H9 (cell line): ENCODE results near the gene SORCS2. TPM values are rescaled to one million over a fixed set of nuclear protein-coding genes. Genes with fewer than 3 reads are reported as not detected.

Source experiments
- DNase-seq: peaks from one replicate; pipeline ENCODE4 v3.0.0-alpha.2; 2017
- H2AFZ ChIP-seq: one replicate; pipeline ENCODE4 v1.6.1; 2013; ENCODE audit warnings: mild to moderate bottlenecking, low read length, control low read depth, moderate library complexity
- H2AK5ac ChIP-seq: 2 replicates; pipeline ENCODE4 v1.6.1; 2013; ENCODE audit warnings: low read length, control low read depth, mixed read lengths; ENCODE audit not compliant: insufficient read length
- H2BK120ac ChIP-seq: one replicate; pipeline ENCODE4 v1.6.1; 2013; ENCODE audit warnings: low read depth, mild to moderate bottlenecking, low read length, control low read depth, inconsistent platforms; ENCODE audit not compliant: poor library complexity, severe bottlenecking
- H2BK12ac ChIP-seq: 2 replicates; pipeline ENCODE4 v1.6.1; 2013; ENCODE audit warnings: low read length, control low read depth, mixed read lengths, low read depth; ENCODE audit not compliant: insufficient read length
- H2BK15ac ChIP-seq: 2 replicates; pipeline ENCODE4 v1.6.1; 2013; ENCODE audit warnings: low read depth, low read length, control low read depth
- H2BK20ac ChIP-seq: one replicate; pipeline ENCODE4 v1.6.1; 2013; ENCODE audit warnings: low read depth, mild to moderate bottlenecking, low read length, control low read depth, inconsistent platforms; ENCODE audit not compliant: poor library complexity, severe bottlenecking
- H2BK5ac ChIP-seq: 2 replicates; pipeline ENCODE4 v1.6.1; 2013; ENCODE audit warnings: low read length, control low read depth, mixed read lengths; ENCODE audit not compliant: insufficient read length
- H3K14ac ChIP-seq: 2 replicates; pipeline ENCODE4 v1.6.1; 2013; ENCODE audit warnings: low read length, control low read depth; ENCODE audit not compliant: insufficient read depth
- H3K18ac ChIP-seq: 2 replicates; pipeline ENCODE4 v1.6.1; 2013; ENCODE audit warnings: low read depth, mild to moderate bottlenecking, mixed read lengths, low read length, control low read depth; ENCODE audit not compliant: insufficient read length
- H3K23ac ChIP-seq: 2 replicates; pipeline ENCODE4 v1.6.1; 2013; ENCODE audit warnings: low read length, control low read depth, mixed read lengths, low read depth; ENCODE audit not compliant: insufficient read length
- H3K23me2 ChIP-seq: 2 replicates; pipeline ENCODE4 v1.6.1; 2013; ENCODE audit warnings: low read depth, mild to moderate bottlenecking, mixed read lengths, low read length, control low read depth; ENCODE audit not compliant: insufficient read length, poor library complexity, severe bottlenecking
- H3K27ac ChIP-seq: 2 replicates; pipeline ENCODE4 v1.5.1; 2013; ENCODE audit warnings: low read length, control low read depth, mixed read lengths, low read depth; ENCODE audit not compliant: insufficient read length
- H3K27me3 ChIP-seq: 2 replicates; pipeline ENCODE4 v1.6.1; 2013; ENCODE audit warnings: low read length, control low read depth, inconsistent platforms; ENCODE audit not compliant: insufficient read depth
- H3K4ac ChIP-seq: 2 replicates; pipeline ENCODE4 v1.6.1; 2013; ENCODE audit warnings: low read depth, mild to moderate bottlenecking, control low read depth, inconsistent platforms, low read length, moderate library complexity
- H3K4me1 ChIP-seq: 2 replicates; pipeline ENCODE4 v1.6.1; 2013; ENCODE audit warnings: low read length, control low read depth, inconsistent platforms; ENCODE audit not compliant: insufficient read depth
- H3K4me2 ChIP-seq: 2 replicates; pipeline ENCODE4 v1.6.1; 2013; ENCODE audit warnings: low read length, control low read depth, mixed read lengths; ENCODE audit not compliant: insufficient read length, insufficient read depth
- H3K56ac ChIP-seq: 2 replicates; pipeline ENCODE4 v1.6.1; 2013; ENCODE audit warnings: low read depth, mild to moderate bottlenecking, mixed read lengths, low read length, control low read depth; ENCODE audit not compliant: insufficient read length
- H3K79me1 ChIP-seq: 2 replicates; pipeline ENCODE4 v1.6.1; 2013; ENCODE audit warnings: low read depth, mild to moderate bottlenecking, moderate library complexity, low read length, control low read depth, inconsistent platforms; ENCODE audit not compliant: insufficient read depth, poor library complexity, severe bottlenecking
- H3K79me2 ChIP-seq: 2 replicates; pipeline ENCODE4 v1.6.1; 2013; ENCODE audit warnings: low read length, control low read depth, inconsistent platforms; ENCODE audit not compliant: insufficient read depth
- H3K9ac ChIP-seq: 2 replicates; pipeline ENCODE4 v1.6.1; 2013; ENCODE audit warnings: low read length, control low read depth, mixed read lengths; ENCODE audit not compliant: insufficient read length; ENCODE audit errors: extremely low read depth
- H3K9me3 ChIP-seq: one replicate; pipeline ENCODE4 v1.6.1; 2013; ENCODE audit warnings: low read depth, low read length, inconsistent platforms; ENCODE audit not compliant: control insufficient read depth
- H3T11ph ChIP-seq: one replicate; pipeline ENCODE4 v1.6.1; 2013; ENCODE audit warnings: mild to moderate bottlenecking, low read length, control low read depth, inconsistent platforms
- H4K20me1 ChIP-seq: one replicate; pipeline ENCODE4 v1.6.1; 2013; ENCODE audit not compliant: control insufficient read depth, insufficient read length, insufficient read depth
- H4K5ac ChIP-seq: 2 replicates; pipeline ENCODE4 v1.6.1; 2013; ENCODE audit warnings: low read depth, mild to moderate bottlenecking, mixed read lengths, low read length, control low read depth; ENCODE audit not compliant: insufficient read length
- H4K8ac ChIP-seq: replicated peaks from 2 replicates; pipeline ENCODE4 v1.6.1; 2013; ENCODE audit warnings: low read length, control low read depth, mixed read lengths, low read depth; ENCODE audit not compliant: insufficient read length
- H4K91ac ChIP-seq: 2 replicates; pipeline ENCODE4 v1.6.1; 2013; ENCODE audit warnings: low read depth, mild to moderate bottlenecking, moderate library complexity, mixed read lengths, low read length, control low read depth; ENCODE audit not compliant: insufficient read length
- H3K27ac Mint-ChIP-seq, 3 experiments: 2 replicates in 2 of 3; 3 replicates in 1 of 3; pipeline ENCODE4 v1.8.0; 2020 to 2021; ENCODE audit warnings: mixed read lengths in 3 of 3, mild to moderate bottlenecking in 1 of 3, moderate library complexity in 1 of 3
- H3K27me3 Mint-ChIP-seq: 2 replicates; pipeline ENCODE4 v1.8.0; 2021; ENCODE audit warnings: low read depth, mild to moderate bottlenecking, moderate library complexity, mixed read lengths
- H3K36me3 Mint-ChIP-seq, 3 experiments: 2 replicates in 2 of 3; 3 replicates in 1 of 3; pipeline ENCODE4 v1.8.0; 2020 to 2021; ENCODE audit warnings: low read depth in 3 of 3, mixed read lengths in 3 of 3; ENCODE audit not compliant: insufficient read depth in 1 of 3
- H3K4me1 Mint-ChIP-seq, 2 experiments: 2 replicates each; pipeline ENCODE4 v1.8.0; 2020; ENCODE audit warnings: mixed read lengths in 2 of 2
- H3K4me3 Mint-ChIP-seq, 2 experiments: 2 replicates in 1 of 2; 3 replicates in 1 of 2; pipeline ENCODE4 v1.8.0; 2020 to 2021; ENCODE audit warnings: mild to moderate bottlenecking in 2 of 2, mixed read lengths in 2 of 2, moderate library complexity in 1 of 2
- H3K9me3 Mint-ChIP-seq, 2 experiments: 2 replicates in 1 of 2; 3 replicates in 1 of 2; pipeline ENCODE4 v1.8.0; 2020; ENCODE audit warnings: mild to moderate bottlenecking in 2 of 2, mixed read lengths in 2 of 2, moderate library complexity in 1 of 2
- WGBS: extraction: QIAGEN DNeasy Blood & Tissue Kit; methylation state at CpG from one replicate; pipeline ENCODE4 v1.1.7; 2013; ENCODE audit warnings: missing lambda C conversion rate, low lambda C conversion rate, mixed read lengths; ENCODE audit not compliant: insufficient read length; ENCODE audit errors: extremely low coverage; 5-methylcytosine and 5-hydroxymethylcytosine counted together
- total RNA-seq: library from RNA; stranded (reverse); gene quantifications from 2 replicates; pipeline ENCODE4 v1.2.1, GENCODE V29; 2021
- TF ChIP-seq, protein P1 (sequence below): fragments of 200-600 bp; sonication (generic); conservative IDR thresholded peaks from 3 replicates; pipeline ENCODE4 v1.8.0; 2021; ENCODE audit warnings: antibody characterized with exemption, mild to moderate bottlenecking

The SORCS2 gene
- total RNA-seq, 1 experiment from 2014 or later: 0.57 TPM

DNA sequence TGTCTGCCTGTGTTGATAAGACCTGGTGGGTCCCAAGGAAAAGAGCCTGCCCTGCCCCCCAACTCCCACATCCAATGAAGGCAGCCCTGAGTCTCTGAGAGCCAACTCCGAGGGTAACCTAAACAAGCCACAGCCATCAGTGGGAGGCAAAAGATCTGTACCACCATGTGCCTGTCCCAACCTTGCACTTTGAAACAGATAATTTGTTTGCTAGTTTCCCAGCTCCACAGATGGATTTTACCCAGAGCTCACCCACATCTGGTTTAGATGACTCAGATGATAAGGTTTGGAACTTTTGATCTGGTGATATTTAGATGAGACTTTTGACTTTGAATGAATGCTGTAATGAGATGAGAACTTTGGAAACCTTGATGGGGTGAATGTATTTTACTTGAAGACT lies 488.4 kb downstream of the SORCS2 start:
- Mint-ChIP-seq H3K27me3 (peaks cover 12% of the 10 kb centered on the region), H3K4me1 (peaks cover 2 to 20% of the 10 kb centered on the region in 2 experiments; a peak in 3 of 4 replicates), H3K27ac (no peak overlapping the region), H3K4me3 (no peak overlapping the region), H3K36me3 (peaks cover 8 to 18% (median 9%) of the 10 kb centered on the region in 3 experiments; a peak in 6 of 7 replicates), H3K9me3 (peaks cover 17 to 19% of the 10 kb centered on the region in 2 experiments)
- Histone ChIP-seq H3K4ac (no peak overlapping the region), H2BK20ac (no peak overlapping the region), H3K79me2 (no peaks in the 10 kb centered on the region), H3K14ac (no peak overlapping the region), H2BK12ac (no peak overlapping the region), H3K4me1 (no peaks in the 10 kb centered on the region), H4K20me1 (no peaks in the 10 kb centered on the region), H4K5ac (no peak overlapping the region), H3K23ac (no peak overlapping the region), H2AFZ (no peak overlapping the region), H3K56ac (no peak overlapping the region), H3K9me3 (no peaks in the 10 kb centered on the region), H3K23me2 (no peaks in the 10 kb centered on the region), H3K27me3 (no peaks in the 10 kb centered on the region), H2BK5ac (no peak overlapping the region), H2BK15ac (no peak overlapping the region), H3K4me2 (no peak overlapping the region), H2BK120ac (no peak overlapping the region), H2AK5ac (no peak overlapping the region), H3K9ac (no peak overlapping the region), H3T11ph (no peak overlapping the region), H4K91ac (no peak overlapping the region), H3K18ac (no peak overlapping the region), H3K79me1 (no peaks in the 10 kb centered on the region), H4K8ac (no peak overlapping the region), H3K27ac (no peak overlapping the region)
- no peak for DNase-seq
- TF ChIP-seq, protein P1, sequence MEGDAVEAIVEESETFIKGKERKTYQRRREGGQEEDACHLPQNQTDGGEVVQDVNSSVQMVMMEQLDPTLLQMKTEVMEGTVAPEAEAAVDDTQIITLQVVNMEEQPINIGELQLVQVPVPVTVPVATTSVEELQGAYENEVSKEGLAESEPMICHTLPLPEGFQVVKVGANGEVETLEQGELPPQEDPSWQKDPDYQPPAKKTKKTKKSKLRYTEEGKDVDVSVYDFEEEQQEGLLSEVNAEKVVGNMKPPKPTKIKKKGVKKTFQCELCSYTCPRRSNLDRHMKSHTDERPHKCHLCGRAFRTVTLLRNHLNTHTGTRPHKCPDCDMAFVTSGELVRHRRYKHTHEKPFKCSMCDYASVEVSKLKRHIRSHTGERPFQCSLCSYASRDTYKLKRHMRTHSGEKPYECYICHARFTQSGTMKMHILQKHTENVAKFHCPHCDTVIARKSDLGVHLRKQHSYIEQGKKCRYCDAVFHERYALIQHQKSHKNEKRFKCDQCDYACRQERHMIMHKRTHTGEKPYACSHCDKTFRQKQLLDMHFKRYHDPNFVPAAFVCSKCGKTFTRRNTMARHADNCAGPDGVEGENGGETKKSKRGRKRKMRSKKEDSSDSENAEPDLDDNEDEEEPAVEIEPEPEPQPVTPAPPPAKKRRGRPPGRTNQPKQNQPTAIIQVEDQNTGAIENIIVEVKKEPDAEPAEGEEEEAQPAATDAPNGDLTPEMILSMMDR: no peak
- no CpG with 5 or more reads among the region's 1 CpG for WGBS
